NB4 (cell line): ENCODE measurements around the gene TBC1D26.

Experiments
- POLR2A ChIP-seq: IDR thresholded peaks from 2 replicates; pipeline ENCODE4 v1.6.1; 2011; ENCODE audit warnings: mild to moderate bottlenecking; ENCODE audit not compliant: insufficient read length; ENCODE audit errors: extremely low read depth
- TF ChIP-seq, protein P1 (sequence below): IDR thresholded peaks from one replicate; pipeline ENCODE4 v1.5.1; 2012; ENCODE audit warnings: low read depth, low read length

DNA sequence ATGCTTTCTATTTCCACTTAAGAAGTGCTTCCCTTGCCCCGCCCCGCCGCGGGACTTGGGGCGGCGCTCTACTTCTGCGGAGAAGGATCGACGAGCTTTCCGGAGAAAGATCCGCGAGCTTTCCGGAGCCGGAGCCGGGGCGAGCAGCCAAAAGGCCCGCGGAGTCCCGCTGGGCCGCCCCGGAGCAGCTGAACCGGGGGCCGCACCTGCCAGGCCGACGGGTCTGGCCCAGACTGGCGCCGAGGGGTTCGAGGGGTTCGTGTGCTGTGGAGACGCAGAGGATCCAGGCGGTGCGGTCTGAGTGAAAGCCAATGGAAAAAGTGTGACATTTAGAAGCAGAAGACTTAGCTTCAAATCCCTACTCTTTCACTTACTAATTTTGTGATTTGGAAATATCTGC is 50.8 kb downstream of the TBC1D26 start:
- TF ChIP-seq, protein P1, sequence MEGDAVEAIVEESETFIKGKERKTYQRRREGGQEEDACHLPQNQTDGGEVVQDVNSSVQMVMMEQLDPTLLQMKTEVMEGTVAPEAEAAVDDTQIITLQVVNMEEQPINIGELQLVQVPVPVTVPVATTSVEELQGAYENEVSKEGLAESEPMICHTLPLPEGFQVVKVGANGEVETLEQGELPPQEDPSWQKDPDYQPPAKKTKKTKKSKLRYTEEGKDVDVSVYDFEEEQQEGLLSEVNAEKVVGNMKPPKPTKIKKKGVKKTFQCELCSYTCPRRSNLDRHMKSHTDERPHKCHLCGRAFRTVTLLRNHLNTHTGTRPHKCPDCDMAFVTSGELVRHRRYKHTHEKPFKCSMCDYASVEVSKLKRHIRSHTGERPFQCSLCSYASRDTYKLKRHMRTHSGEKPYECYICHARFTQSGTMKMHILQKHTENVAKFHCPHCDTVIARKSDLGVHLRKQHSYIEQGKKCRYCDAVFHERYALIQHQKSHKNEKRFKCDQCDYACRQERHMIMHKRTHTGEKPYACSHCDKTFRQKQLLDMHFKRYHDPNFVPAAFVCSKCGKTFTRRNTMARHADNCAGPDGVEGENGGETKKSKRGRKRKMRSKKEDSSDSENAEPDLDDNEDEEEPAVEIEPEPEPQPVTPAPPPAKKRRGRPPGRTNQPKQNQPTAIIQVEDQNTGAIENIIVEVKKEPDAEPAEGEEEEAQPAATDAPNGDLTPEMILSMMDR = no peak
- no peak for TF ChIP-seq POLR2A
